HEK293 (cell line): ENCODE data around the gene KRTAP4-9.

Source experiments
- CTCF ChIA-PET: fragments of 350-600 bp; formaldehyde crosslinking; extraction: SDS; loops from one replicate; lab custom pipeline; 2021; ENCODE audit warnings: antibody characterized with exemption; lab: Yijun Ruan, JAX
- POLR2A ChIA-PET: fragments of 300-600 bp; formaldehyde crosslinking; extraction: SDS; loops from one replicate; lab custom pipeline; 2020; ENCODE audit warnings: antibody characterized with exemption, inconsistent platforms; lab: Yijun Ruan, JAX
- H3K27ac ChIP-seq: fragments of 200-500 bp; sonication (Bioruptor generic); 2 replicates; pipeline ENCODE4 v1.5.1; 2014; ENCODE audit warnings: low read depth, low read length, control low read depth, inconsistent platforms; ENCODE audit errors: extremely low read depth
- H3K36me3 ChIP-seq, 2 experiments: fragments of 200-500 bp in 1 of 2; sonication (Bioruptor generic) in 1 of 2; 1 replicate in 1 of 2; 2 replicates in 1 of 2; pipeline ENCODE4 v1.5.1; 2014 to 2017; ENCODE audit warnings: inconsistent platforms in 2 of 2, low read length in 2 of 2; ENCODE audit not compliant: control insufficient read depth in 2 of 2, insufficient read depth in 1 of 2
- H3K4me1 ChIP-seq: fragments of 200-500 bp; sonication (Bioruptor generic); 2 replicates; pipeline ENCODE4 v1.5.1; 2014; ENCODE audit warnings: mild to moderate bottlenecking, low read length, inconsistent platforms; ENCODE audit not compliant: control insufficient read depth, insufficient read depth
- H3K4me3 ChIP-seq: 2 replicates; pipeline ENCODE4 v1.5.1; 2011; ENCODE audit warnings: low read depth, mild to moderate bottlenecking, control low read depth, low read length, moderate library complexity
- H3K9me3 ChIP-seq: fragments of 200-500 bp; sonication (Bioruptor generic); 2 replicates; pipeline ENCODE4 v1.5.1; 2014; ENCODE audit warnings: low read depth, low read length, inconsistent platforms; ENCODE audit not compliant: control insufficient read depth, insufficient read depth
- TCF7L2 ChIP-seq: IDR thresholded peaks from 2 replicates; pipeline ENCODE4 v1.6.1; 2011; ENCODE audit warnings: low read depth, mild to moderate bottlenecking, inconsistent platforms, low read length, moderate library complexity, borderline replicate concordance
- ZBTB49 ChIP-seq: fragments of 450-650 bp; formaldehyde crosslinking; IDR thresholded peaks from 2 replicates; pipeline ENCODE4 v1.5.1; 2016; ENCODE audit warnings: missing biosample characterization, missing genetic modification characterization, low read depth
- ZIC2 ChIP-seq: fragments of 450-650 bp; formaldehyde crosslinking; IDR thresholded peaks from 2 replicates; pipeline ENCODE4 v1.5.1; 2016; ENCODE audit warnings: missing biosample characterization, missing genetic modification characterization
- ZNF155 ChIP-seq: fragments of 450-650 bp; formaldehyde crosslinking; IDR thresholded peaks from 2 replicates; pipeline ENCODE4 v1.5.1; 2016; ENCODE audit warnings: missing biosample characterization, missing genetic modification characterization
- ZNF221 ChIP-seq: fragments of 450-650 bp; formaldehyde crosslinking; IDR thresholded peaks from 2 replicates; pipeline ENCODE4 v1.5.1; 2017; ENCODE audit warnings: missing biosample characterization, missing genetic modification characterization, borderline replicate concordance
- ZNF624 ChIP-seq: fragments of 450-650 bp; formaldehyde crosslinking; IDR thresholded peaks from 2 replicates; pipeline ENCODE4 v1.5.1; 2017; ENCODE audit warnings: missing biosample characterization, missing genetic modification characterization
- ZNF677 ChIP-seq: fragments of 450-650 bp; IDR thresholded peaks from 2 replicates; pipeline ENCODE4 v1.5.0; 2018; ENCODE audit warnings: missing biosample characterization, mild to moderate bottlenecking, missing genetic modification characterization, moderate library complexity
- ZNF792 ChIP-seq: fragments of 450-650 bp; formaldehyde crosslinking; IDR thresholded peaks from 2 replicates; pipeline ENCODE4 v1.5.1; 2016; ENCODE audit warnings: missing biosample characterization, missing genetic modification characterization

The KRTAP4-9 gene

GRCh38 chr17:41151525-41151924 is 46.3 kb downstream of the KRTAP4-9 start:
- no peak for TF ChIP-seq ZNF155
- POLR2A ChIA-PET = no interaction called here
- H3K4me1 ChIP-seq = no peaks in the 10 kb centered on the region
- CTCF ChIA-PET = no interaction called here
- H3K36me3 ChIP-seq = no peaks in the 10 kb centered on the region
- no peak overlapping the region for H3K27ac ChIP-seq
- H3K4me3 ChIP-seq = no peak overlapping the region
- H3K9me3 ChIP-seq = no peaks in the 10 kb centered on the region

GRCh38 chr17:41153856-41154255 is 48.7 kb downstream of the KRTAP4-9 start:
- CTCF ChIA-PET = interaction anchor here (1.4 kb wide), 1 partner anchor 495 kb away, joined by 3 read pairs; no protein-coding TSS in a partner anchor
- H3K27ac ChIP-seq = no peak overlapping the region
- H3K4me3 ChIP-seq = no peak overlapping the region
- no peak for TF ChIP-seq ZNF792 (tag by site-specific recombination)
- TF ChIP-seq ZNF221 (tag by site-specific recombination) = no peak
- no peak for TF ChIP-seq TCF7L2
- no peak for TF ChIP-seq ZNF677 (tag by site-specific recombination)
- no peak for TF ChIP-seq ZIC2 (tag by site-specific recombination)
- no peak for TF ChIP-seq ZBTB49 (tag by site-specific recombination)
- TF ChIP-seq ZNF624 = no peak
- POLR2A ChIA-PET = no interaction called here
- no peaks in the 10 kb centered on the region for H3K9me3 ChIP-seq
- H3K4me1 ChIP-seq = no peaks in the 10 kb centered on the region
- H3K36me3 ChIP-seq = no peaks in the 10 kb centered on the region
